GM19397 (cell line): ENCODE measurements around the gene MDM2.

Source experiments
- ATAC-seq: cut with Tn5 transposase; IDR thresholded peaks from one replicate; pipeline ENCODE4 v1.9.1; 2021; ENCODE audit warnings: mild to moderate bottlenecking, moderate library complexity; ENCODE audit not compliant: unreplicated experiment

The MDM2 gene

GRCh38 chr12:68844788-68845695 is 37.1 kb downstream of the MDM2 start:
- ATAC-seq: no peak

- ATAC-seq: no peak
These were observed 38.8 kb downstream of the MDM2 start for GRCh38 chr12:68846811-68847210.

- ATAC-seq: no peak
These were observed 42.4 kb downstream of the MDM2 start for GRCh38 chr12:68850390-68850789.

DNA sequence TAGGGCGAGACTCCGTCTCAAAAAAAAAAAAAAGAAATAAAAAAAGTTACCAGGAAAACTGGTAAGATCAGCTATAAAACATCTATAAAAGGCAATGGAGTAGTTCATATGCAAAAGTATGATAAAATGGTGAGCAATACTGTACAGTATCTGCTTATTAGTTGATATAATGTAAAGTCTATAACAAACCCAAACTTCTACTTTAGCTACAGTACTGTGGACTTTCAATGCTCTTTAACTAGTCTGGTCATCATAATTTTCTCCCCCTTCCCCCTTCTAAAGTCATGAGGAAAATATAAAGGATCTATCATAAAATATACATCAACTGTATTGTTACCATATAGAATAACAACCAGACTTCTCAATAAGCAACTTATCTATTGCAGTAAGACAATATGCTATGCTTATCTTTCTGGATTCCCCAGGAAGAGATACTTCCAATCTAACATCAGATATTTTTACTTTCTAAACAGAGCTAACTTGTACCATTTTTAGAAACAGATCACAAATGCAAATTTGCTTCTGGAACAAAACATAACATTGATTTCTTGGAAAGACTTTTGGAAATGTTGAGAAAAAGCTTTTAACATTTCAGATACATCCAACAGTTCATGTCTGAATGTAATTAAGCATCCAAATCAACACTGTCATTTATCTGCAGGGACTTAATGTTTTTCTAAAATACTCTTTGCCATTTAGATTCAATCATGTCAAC is 43.8 kb downstream of the MDM2 start:
- ATAC-seq: no peak

GRCh38 chr12:68853396-68854077 is 45.6 kb downstream of the MDM2 start:
- ATAC-seq: no peak

GRCh38 chr12:68854078-68854468 is 46.1 kb downstream of the MDM2 start:
- no peak for ATAC-seq

- no peak for ATAC-seq
These were observed 46.6 kb downstream of the MDM2 start for GRCh38 chr12:68854554-68854953.

GRCh38 chr12:68855111-68855510 is 47.1 kb downstream of the MDM2 start:
- no peak for ATAC-seq

- no peak for ATAC-seq
These were observed 47.8 kb downstream of the MDM2 start for GRCh38 chr12:68855771-68856170.

DNA sequence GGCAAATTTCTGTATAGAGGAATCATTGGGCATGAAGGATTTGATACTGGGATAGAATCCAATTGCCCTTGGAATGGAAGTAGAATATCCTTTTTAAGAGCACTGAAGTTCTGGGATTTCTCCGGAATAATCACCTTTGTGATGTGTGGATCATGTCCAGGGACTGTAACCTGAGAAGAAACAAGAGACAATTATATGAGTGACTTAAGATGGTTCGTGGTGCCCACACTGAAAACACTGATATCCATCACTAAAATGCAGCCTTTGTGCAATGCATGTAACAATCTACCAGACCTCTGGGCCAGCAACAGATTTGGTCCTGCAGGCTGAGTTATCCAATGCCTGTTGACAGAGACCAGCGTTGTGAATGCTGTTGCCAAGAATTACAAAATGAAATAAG is 48.5 kb downstream of the MDM2 start:
- ATAC-seq: no peak

- ATAC-seq: no peak
These were observed 53.9 kb downstream of the MDM2 start for GRCh38 chr12:68861890-68862289.

GRCh38 chr12:68863109-68863770 is 55.3 kb downstream of the MDM2 start:
- no peak for ATAC-seq

GRCh38 chr12:68863886-68864454 is 56.0 kb downstream of the MDM2 start:
- ATAC-seq: peak; percentile 58

GRCh38 chr12:68864604-68865003 is 56.6 kb downstream of the MDM2 start:
- no peak for ATAC-seq

DNA sequence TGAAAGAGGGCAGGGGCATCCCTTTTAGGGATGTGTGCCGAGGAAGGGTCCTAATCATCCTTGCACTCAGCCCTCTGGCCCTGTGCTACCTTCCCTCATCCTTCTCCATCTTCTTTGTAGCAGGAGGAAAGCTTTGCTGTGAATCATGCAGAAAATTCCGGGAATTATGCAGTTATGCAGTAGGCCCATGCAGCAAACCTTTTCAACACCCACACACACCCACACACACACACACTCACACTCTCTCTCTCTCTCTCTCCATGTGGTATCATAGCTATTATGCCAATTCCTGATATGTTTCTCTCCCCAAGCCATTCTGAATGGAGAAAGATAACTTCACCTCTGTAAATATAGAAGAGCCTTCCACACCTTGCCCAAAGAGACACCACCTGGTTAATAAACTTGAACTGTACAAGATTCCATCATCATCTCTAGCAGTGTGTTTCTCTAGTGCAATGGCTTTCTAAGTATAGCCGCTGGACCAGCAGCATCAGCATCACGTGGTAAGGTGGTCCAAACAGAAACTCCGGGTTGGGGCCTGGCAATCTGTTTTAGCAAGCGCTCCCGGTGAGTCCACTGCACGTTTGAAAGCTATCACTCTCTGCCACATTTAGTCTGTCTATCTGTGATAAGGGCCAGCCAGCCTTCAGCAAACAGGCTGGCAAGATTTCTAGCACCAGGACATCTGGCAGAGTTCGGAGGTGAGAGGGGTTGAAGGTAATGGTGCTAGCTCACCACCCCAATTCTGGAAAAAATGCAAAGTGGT is 57.6 kb downstream of the MDM2 start:
- ATAC-seq: no peak

DNA sequence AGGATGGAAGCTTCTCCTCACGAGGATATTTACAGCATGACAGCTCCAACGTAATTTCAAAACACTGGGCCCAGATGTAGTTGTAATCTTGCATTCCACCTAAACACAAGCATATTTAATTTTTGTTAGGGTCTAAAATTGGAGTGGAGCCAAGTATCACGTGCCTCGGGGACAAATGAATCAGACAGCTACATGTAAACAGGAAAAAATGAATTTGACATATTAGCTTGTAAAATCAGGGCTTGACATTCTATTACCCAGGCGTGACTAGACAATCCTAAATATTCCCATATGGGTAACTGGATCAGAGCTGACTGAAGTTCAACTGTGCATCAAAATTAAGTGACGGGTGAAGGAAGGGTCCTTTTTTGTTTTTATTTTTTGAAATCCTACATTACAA is 59.0 kb downstream of the MDM2 start:
- no peak for ATAC-seq

GRCh38 chr12:68867606-68868005 is 59.6 kb downstream of the MDM2 start:
- no peak for ATAC-seq

- no peak for ATAC-seq
These were observed 60.2 kb downstream of the MDM2 start for GRCh38 chr12:68868043-68868790.

DNA sequence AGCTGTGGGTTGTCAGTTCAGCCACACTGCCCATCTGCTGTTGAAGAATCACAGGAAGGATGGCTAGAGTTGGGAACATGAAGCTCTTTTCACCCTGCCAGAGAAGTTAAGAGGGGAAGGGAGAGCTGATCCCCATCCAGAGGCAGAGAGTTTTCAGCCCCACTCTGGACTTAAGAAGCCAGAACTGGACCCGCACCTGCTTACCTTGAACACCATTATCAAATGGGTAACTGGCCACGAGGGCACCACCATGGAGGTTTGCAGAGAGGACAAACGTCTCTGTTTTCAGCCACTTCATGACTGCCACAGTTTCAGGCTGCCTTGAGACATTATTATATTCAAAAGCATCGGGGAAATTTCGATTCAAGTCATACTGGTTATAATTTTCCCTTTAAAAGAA is 62.0 kb downstream of the MDM2 start:
- ATAC-seq: no peak
